NCI-H146 treated with DMSO at 0.1 percent for 48 hours (cell line): ENCODE measurements around the gene SRSF1.

ENCODE experiments used
- DNase-seq: peaks from one replicate; lab custom pipeline; 2025; ENCODE audit not compliant: unreplicated experiment; lab: John Stamatoyannopoulos, UW

Gene SRSF1

DNA sequence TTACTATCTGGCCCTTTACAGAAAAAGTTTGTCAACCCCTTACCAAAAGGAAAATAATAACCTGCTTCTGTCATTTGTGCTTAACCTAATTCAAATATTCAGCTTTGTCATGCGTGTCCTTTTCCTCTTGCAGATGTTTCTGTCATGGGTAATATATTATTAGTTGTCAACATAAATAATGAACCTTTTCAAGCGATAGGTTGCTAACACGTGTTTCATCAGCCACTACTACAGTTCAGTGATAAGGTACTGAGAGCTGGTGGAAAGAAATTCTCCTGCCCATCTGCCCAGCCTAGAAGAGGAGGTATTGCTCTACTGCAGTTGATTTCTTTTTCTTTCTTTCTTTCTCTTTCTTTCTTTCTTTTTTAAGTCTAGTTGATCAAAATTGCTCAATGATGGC lies 12.0 kb upstream of the SRSF1 start:
- DNase-seq = no peak

- no peak for DNase-seq
These were observed 3.2 kb upstream of the SRSF1 start for GRCh38 chr17:58010067-58010799.

GRCh38 chr17:58007781-58008706 lies 998 bp upstream of the SRSF1 start:
- DNase-seq = no peak

DNA sequence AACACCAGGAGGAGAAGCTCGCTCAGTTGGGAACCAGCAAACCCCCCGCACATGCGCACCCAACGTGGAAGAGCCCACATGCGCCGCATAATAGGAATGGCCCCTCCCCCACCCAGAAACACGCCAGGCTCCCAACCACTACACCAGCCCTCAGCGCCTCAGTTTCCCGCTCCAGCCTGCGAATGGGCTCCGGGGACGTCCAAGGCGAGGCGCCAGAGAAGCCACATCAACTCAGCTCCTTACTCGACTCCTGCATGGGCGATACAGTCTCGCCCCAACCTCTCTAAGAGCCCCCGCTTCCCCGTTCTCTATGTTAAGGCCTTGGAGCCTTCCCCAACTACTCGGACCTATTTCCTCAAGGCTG lies 504 bp downstream of the SRSF1 start:
- peak; percentile 28 for DNase-seq

GRCh38 chr17:58005728-58006559 lies 1.1 kb downstream of the SRSF1 start:
- DNase-seq = no peak

GRCh38 chr17:58005031-58005727 lies 1.9 kb downstream of the SRSF1 start:
- DNase-seq = no peak

- DNase-seq = no peak
These were observed 3.0 kb downstream of the SRSF1 start for GRCh38 chr17:58004060-58004459.

GRCh38 chr17:58002973-58003372 lies 4.1 kb downstream of the SRSF1 start:
- DNase-seq = no peak

- DNase-seq = no peak
These were observed 4.7 kb downstream of the SRSF1 start for GRCh38 chr17:58002154-58002948.

GRCh38 chr17:58001461-58002124 lies 5.5 kb downstream of the SRSF1 start:
- no peak for DNase-seq

- DNase-seq = peak; percentile 58
These were observed 7.5 kb downstream of the SRSF1 start for GRCh38 chr17:57999496-58000017.

DNA sequence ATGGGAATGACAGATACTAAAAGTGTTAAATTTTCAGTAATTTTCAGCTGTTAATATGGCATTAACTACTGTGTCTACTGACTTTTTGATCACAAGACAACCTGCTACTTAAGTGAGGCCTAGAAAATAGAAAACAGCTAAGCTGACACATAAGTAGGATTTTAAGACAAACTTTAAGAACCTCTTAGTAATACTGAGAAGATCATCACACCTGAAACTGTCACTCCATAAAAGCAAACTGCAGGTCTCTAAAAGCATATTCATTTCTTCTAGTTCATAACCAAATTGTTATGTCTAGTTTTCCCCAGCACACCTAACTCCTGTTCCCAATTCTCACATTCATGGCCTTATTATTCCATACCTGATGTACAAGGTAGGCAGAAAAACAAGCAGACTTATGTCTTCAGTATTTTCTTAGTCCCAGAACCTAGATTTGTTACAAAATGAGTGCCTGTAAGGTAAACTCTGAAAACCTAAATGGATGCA lies 8.0 kb downstream of the SRSF1 start:
- no peak for DNase-seq

GRCh38 chr17:57997085-57997809 lies 9.8 kb downstream of the SRSF1 start:
- no peak for DNase-seq

DNA sequence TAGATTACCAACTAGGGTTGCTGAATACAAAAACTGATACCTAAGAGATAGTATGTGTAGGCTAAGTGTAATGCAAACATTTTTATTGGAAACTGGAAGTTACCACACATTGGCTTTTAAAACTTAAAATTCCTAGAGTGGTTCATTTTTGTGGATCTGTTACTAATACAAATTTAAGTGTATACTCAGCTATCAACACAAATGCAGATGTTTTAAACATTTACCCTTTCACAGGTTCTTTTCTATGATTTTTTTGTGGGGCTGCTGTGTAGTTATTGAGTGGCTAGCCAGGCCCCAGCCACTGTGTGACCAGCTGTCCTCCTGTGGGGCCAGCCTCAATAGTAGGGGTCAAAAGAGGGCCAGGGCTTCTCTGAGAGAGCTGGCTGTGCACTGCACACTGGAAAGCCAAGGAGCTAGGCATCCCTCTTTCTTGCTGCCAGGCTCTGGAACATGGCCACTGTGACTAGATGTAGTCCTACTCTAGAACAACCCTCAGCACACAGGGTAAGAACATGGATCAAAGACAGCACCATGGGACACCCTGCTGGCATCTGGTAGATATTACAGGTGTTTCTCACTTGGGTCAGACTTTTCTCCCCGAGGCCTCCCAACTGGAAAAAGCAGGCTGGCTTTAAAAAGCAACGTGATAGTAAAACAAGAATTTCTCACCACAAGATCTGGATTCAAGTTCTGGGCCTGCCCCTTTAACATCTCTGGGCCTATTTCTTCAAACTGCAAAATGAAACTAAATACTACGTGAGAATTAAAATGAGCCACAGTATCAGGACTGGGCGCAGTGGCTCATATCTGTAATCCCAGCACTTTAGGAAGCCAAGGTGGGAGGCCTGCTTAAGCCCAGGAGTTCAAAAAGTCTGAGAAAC lies 11.7 kb downstream of the SRSF1 start:
- peak; percentile 43 for DNase-seq

DNA sequence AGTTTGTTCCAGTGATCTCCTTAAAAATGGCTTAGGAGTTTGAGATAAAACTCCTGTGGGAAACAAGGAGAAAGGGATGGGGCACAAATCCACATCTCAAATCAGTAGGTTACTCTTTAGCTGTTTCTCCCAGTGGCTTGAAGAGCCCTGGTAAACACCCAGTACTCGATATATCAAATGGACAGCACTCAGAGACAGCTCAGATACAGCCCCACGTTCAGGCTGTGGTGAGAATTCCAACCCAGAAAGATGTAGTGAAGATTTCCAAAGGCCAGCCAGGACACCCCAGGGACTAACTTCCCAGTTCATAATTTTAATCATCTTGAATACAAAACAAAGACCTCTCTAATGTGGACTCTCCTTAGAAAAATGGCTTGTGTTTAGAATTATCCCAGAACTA lies 12.6 kb downstream of the SRSF1 start:
- no peak for DNase-seq

DNA sequence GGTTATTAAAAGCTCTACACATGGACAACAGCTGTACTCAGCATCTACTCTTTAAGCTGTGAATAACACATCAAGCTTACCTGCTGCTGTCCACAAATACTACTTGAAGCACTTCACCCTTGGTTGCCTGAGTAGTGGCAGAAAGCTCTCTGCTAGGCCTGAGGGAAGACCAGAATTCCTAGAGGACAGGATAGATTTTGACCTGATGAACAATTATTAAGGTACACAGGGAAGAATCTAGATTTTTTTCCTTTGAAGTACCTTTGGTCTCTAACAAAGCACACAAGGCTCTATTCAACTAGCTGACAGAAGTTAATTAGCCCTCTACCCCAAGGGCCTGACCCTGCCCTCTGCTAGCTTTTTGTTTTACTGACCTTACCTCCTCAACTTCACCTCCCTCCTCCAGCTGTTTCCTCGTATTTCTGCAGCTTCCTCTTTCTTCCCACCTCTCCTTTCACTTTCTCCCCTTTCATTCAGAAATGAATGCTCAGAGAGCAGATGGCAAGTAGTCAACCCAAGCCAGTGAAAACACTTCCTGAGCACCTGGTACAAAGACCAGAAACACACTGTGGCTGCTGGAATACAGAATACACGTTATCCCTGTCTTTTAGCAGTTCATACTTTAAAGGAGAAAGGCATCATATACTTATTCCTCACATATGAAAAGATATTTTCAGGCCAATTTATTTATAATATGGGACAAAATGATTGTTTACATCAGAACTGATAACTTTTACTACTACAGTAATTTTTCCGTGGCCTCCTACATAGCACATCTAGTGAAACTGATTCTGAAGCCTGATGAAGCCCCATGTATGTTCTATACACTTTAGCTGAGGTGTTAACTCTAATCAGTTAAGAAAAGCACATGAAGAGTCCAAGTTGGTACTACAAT lies 13.3 kb downstream of the SRSF1 start:
- peak; percentile 88 for DNase-seq
